Stimulated activated CD4-positive, alpha-beta T cell treated with anti-CD3 and anti-CD28 coated beads, Interleukin-4, amount 100 ng/mL, for 24 hours (primary cell): Measurements from ENCODE around the gene HIVEP2.
A peak's percentile ranks its signal among the peaks of the same experiment; 100 is the strongest.

Experiments used
- DNase-seq: peaks from one replicate; pipeline ENCODE4 v3.0.0-alpha.2; 2020

Gene HIVEP2

DNA sequence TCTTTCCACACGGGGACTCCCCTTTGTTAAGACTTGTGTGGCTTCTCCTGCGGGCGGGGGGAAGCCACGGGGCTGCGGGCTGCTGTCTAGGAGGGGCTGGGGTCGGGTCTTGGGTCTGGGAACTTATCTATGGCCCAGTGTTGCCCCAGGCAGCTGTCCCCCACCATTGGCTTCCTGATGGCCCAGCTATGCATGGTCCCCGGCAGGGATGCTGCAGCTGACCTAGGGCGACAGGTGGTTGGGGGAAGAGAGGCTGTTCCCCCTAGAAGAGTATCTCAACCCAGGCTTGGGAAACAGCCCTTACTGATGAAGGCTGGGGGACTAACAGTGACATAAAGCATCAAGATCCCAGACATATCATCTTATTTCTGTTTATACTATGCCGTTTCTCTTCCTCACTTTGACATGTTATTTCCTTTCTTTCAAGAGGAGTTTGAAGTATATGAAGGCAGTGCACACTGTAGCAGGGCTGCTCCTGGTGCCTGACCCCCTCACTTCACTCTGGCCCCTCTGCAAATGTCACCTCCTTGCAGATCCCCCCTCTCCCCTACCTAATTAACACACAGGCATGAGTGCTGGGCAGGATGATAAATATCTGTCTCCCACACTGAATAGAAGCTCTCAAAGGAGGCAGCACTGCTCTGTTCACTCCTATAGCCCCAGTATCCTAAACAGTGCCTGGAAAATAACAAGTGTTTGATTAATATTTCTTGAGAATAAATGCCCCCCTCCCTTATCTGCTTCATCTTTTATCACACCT, 87.0 kb downstream of the HIVEP2 start:
- DNase-seq = no peak

DNA sequence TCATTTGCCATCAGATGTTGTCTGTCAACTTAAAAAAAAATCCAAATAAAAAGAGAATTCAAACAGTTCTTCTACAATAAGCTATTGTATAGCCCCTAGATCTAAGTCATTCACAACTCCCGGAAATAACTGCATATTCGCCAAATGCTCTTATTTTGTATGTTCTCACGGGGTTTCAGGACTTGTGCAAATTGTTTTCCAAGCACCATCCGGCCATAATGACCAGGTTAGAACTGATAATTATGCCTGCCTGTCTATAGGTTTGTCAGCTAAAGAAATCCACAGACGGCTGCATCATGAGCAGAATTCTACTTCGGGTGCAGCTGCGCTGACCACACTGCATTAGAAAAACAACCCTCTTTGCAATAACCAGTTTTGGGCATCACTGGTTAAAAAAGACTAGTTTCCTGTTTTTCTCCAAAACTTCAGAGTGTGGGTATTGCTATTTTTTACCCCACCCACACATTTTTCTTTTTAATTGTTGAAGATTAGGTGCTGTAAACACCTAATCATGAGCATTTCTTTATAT, 87.7 kb downstream of the HIVEP2 start:
- no peak for DNase-seq

DNA sequence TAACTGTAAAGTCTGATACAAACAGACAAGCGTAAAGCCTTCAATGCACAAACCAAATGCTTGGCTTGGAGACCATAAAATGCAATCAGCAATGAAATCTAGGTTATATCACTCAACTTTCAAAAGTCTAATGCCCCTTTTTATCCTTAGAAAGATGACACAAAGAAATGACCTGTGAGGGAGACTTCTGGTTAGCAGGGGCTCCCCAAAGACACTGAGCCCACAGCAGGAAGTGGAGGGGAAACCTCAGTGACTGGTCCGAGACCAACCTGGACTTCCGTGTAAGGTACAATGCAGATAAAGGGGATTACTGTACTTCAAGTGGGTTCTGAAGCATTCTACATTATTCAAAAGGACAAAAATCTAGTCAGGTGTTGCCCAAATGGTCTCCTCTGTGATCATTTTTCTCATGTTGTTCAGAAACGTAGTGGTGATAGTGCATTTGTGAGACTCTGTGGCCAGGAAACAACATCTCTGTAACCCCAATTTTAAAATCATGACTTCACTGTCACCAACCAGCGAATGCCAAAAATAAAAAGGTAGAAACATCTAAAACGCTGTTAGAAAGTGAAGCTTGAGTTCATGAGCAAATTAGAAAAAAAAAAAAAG, 88.2 kb downstream of the HIVEP2 start:
- no peak for DNase-seq

- DNase-seq = peak; percentile 42
These were observed 88.9 kb downstream of the HIVEP2 start for GRCh38 chr6:142855893-142856623.

- no peak for DNase-seq
These were observed 90.1 kb downstream of the HIVEP2 start for GRCh38 chr6:142854589-142855488.

DNA sequence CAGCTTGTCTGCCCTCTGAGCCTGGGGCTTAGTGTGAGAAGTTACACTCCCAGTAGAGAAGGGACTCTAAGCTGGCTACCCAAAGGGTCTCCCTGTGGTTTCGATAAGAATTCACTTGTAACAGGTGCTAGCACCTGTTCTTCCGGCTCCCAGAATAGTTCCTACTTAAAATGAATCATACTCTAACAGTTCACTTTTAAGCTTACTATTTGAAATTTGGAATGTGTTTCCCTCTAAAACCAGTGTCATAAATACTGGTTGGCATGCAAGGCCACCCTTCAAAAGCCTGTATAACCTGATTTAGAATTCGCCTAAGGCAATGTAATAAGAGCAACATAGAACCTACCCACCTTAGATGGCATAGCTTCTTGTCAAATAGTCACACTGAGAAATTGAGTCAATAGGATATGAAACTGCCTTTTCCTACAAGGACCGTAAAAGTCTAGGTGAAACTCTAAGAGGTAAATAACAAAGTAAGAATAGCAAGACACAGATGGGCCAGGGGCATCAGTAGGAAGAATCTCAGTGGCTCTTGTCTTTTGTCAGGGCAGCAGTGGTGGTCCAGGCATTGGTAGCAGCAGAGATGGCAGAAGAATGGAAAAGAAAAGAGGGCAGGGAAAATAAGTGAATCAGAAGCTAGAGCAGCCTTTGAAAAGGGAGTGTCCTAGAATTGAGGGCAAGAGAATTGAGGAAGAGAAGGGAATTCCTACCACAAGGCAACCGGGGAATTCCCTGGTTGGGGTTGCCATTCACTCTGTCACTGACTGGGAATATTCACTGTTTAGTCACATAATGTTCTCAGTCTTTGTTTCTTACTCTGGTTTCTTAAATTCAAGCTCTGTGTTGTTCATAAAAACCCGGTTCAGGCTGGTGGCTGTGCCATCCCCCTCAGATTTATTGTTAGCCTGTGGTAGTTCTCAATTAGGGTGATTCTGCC, 91.5 kb downstream of the HIVEP2 start:
- DNase-seq = no peak

DNA sequence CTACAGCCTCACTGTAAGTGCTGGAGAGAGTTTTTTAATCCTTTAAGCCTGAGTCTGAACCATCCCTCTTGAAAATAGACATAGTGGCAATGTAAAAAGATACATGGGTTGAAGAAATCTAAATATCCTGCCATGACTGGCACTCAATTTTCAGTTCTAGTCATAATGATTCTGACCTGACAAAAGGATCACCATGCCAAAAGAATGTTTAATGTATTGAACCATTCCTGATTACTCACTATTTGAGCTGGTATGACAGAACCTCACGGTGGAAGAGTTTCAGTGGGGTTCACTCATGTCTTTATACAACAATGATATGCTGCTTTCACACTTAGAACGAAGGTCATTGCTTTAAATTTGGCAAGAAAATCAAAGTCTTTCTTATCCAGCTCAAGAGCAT, 93.4 kb downstream of the HIVEP2 start:
- DNase-seq = no peak

DNA sequence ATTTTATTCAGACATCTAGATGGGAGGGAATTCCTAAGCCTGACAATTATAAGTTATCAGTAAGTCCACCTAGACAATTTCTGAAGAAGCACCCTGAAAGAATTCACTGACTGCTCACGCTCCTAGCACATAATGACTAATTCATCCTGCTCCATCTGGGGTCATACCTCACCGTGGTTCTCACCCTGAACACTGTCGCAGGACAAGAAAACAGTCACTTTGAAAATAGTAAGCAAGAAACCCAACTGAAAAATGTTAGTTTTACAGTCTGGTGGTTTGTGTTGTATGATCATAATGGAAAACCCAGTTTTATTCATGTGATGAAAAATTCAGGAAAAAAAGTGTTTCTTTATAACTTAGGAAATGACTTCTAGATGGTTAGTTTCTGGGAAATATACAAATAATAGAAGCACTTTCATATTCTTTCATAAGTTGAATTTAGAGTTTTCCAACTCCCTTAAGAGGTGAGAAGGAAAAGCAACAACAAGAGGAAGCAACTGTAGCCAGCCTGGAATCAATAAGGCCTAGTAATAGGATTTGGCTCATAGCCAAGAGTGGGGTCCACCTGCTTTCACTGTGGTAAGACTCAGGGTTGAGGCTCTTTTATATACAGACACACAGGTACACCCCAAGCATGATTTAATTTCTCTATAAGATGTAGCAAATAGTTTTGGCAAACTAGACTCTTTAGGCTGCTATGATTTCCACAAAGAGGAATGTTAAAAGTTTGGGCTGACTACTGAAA, 94.1 kb downstream of the HIVEP2 start:
- peak; percentile 66 for DNase-seq

DNA sequence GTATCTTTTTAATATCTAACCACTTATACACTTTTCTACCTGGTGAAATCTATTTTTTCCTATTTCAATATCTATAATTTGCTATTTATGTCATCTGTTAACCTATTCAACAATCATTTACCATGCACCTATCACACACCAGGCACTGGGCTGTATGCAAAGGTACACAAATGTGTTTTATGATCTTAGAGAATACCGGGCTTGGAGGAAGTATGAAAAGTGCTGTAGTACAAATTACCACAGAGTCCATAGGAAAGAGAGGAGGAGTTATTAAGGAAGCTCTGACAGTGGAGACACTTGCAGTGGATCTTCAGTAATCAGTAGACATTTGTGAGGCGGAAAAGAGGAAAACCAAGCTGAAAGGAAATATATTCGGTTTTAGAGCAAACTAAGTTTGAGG, 96.0 kb downstream of the HIVEP2 start:
- DNase-seq = no peak

- no peak for DNase-seq
These were observed 96.8 kb downstream of the HIVEP2 start for GRCh38 chr6:142848156-142848555.

GRCh38 chr6:142846883-142847287, 98.1 kb downstream of the HIVEP2 start:
- no peak for DNase-seq

DNA sequence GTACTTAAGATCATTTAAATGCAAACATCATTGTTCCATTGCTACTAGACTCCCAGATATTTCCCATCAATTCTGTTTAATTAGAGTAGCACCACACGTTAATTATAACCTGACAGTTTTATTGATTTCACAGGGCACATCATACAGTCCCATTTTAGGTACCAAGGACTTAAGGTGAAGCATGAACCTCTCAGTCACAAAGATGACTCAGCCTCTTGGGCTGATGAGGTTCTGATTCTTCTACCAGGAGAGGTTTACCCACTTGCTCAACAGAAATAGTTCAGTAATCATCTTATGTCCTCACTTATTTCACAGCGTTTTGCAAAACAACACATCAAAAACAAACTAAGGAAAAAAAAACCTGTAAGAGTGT, 98.5 kb downstream of the HIVEP2 start:
- DNase-seq = no peak

DNA sequence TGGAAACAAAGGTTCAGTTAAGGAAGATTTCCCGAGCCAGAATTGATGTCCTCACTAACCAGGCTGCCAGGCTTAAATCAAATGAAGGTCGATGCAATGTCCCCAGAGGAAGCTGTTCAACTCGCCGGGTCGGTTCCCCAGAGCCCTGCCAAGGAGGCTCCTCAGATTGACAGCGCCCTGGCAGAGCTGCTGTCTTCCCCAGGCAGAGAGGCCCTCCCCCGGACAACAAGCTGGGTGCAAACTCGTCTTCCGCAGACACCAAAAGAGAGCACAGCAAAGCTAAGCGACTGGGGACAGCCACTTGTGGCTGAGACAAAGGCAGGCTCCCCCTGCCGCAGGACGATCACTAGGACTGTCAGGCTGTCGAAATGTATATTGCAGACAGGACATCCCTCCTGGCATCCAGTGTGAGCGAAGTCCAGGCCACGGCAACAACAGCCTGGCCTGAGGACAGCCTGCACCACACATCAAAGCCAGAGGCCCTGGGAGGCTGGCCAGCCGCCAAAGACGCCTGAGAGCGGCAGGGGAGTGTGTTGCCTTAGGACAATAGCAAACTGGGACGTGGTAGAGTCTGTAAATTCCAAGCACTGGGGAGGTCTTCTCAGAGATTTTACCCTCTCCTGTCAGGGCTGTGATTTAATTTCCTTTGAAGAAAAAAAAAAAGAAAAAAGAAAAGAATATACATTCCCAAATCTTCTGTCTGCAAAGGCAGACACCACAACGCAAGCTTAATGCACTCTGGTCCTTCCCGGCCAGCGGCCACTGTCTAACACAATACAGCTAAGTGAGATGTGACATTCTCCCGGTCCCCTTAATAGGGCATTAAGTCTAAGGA, 99.1 kb downstream of the HIVEP2 start:
- DNase-seq = peak; percentile 42

GRCh38 chr6:142845143-142845571, 99.8 kb downstream of the HIVEP2 start:
- no peak for DNase-seq

- no peak for DNase-seq
These were observed 100.8 kb downstream of the HIVEP2 start for GRCh38 chr6:142844065-142844755.

DNA sequence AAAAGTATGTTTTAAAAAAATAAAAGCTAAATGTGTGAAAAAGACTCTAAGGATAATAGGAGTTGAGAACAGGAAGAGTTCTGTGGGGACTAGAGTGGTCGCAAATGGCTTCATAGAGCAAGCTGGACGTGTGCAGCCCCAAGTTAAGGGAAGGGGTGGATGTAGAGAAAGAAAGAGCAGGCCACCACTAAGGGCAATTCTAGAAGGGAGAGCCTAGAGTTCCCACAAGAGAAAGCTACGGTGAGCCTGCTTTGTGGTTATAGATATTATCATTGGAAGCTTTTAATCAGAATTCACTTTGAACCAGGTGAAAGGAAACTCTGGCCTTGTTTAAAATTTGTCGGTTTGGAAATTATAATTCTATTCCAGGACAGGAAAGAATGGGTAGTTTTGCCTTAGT, 101.6 kb downstream of the HIVEP2 start:
- DNase-seq = no peak

- DNase-seq = peak; percentile 71
These were observed 102.3 kb downstream of the HIVEP2 start for GRCh38 chr6:142842418-142843261.

DNA sequence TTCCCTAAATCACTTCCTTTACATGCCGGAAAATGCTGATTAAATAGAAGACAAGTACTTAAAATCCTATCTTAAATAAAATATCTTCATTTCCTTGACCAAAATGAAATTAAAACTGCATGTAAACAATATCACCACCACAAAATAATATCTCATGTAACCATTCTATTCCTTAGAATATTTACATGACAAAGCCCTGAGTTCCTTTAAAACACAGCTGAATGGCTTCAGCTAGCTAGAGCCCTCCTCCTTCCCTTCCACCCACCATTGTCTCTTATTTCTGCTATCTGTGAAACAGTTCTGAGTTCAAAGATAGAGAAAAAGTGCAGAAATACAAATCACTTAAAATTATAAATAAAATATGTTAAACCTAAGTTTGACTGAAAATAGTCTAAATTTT, 103.1 kb downstream of the HIVEP2 start:
- no peak for DNase-seq
